HEK293 (cell line): ENCODE results near the gene HDC.

Experiments used
- BCL11A ChIP-seq: fragments of 450-650 bp; formaldehyde crosslinking; IDR thresholded peaks from 2 replicates; pipeline ENCODE4 v1.5.1; 2016; ENCODE audit warnings: low read depth, missing biosample characterization, missing genetic modification characterization
- CTCF ChIP-seq: fragments of 450-650 bp; formaldehyde crosslinking; IDR thresholded peaks from 2 replicates; pipeline ENCODE4 v1.5.1; 2016; ENCODE audit warnings: missing biosample characterization, missing genetic modification characterization
- REPIN1 ChIP-seq: fragments of 450-650 bp; formaldehyde crosslinking; IDR thresholded peaks from 2 replicates; pipeline ENCODE4 v1.5.1; 2017; ENCODE audit warnings: missing biosample characterization, missing genetic modification characterization, low read depth
- ZBTB20 ChIP-seq: fragments of 450-650 bp; formaldehyde crosslinking; IDR thresholded peaks from 2 replicates; pipeline ENCODE4 v1.5.1; 2016; ENCODE audit warnings: missing biosample characterization, missing genetic modification characterization
- ZNF37A ChIP-seq: fragments of 450-650 bp; IDR thresholded peaks from 2 replicates; pipeline ENCODE4 v1.5.1; 2018; ENCODE audit warnings: missing biosample characterization, missing genetic modification characterization
- ZNF558 ChIP-seq: fragments of 450-650 bp; formaldehyde crosslinking; IDR thresholded peaks from 2 replicates; pipeline ENCODE4 v1.5.1; 2016; ENCODE audit warnings: missing biosample characterization, missing genetic modification characterization

GRCh38 chr15:50192926-50193620, 72.5 kb downstream of the HDC start:
- TF ChIP-seq CTCF (tag by site-specific recombination) (no peak), BCL11A (tag by site-specific recombination) (no peak), ZBTB20 (tag by site-specific recombination) (no peak), ZNF558 (tag by site-specific recombination) (no peak), REPIN1 (tag by site-specific recombination) (no peak), ZNF37A (no peak)
